Neural progenitor cell (in vitro differentiated cells): Measurements from ENCODE around the gene GAB2. TPM values are rescaled to one million over a fixed set of nuclear protein-coding genes. Genes with fewer than 3 reads are reported as not detected.

Experiments
- DNase-seq: peaks from one replicate; pipeline ENCODE4 v3.0.0-alpha.2; 2016; ENCODE audit warnings: low spot score
- H2AFZ ChIP-seq: fragments of 200-600 bp; sonication (generic); replicated peaks from 2 replicates; pipeline ENCODE4 v1.6.1; 2016; ENCODE audit warnings: antibody characterized with exemption
- H3F3A ChIP-seq: fragments of 200-600 bp; sonication (generic); 2 replicates; pipeline ENCODE4 v1.6.1; 2016; ENCODE audit warnings: antibody characterized with exemption, low read depth
- H3K27ac ChIP-seq: fragments of 200-600 bp; sonication (generic); 2 replicates; pipeline ENCODE4 v1.5.1; 2016; ENCODE audit warnings: mild to moderate bottlenecking
- H3K27me3 ChIP-seq: fragments of 200-600 bp; sonication (generic); 2 replicates; pipeline ENCODE4 v1.6.1; 2016; ENCODE audit warnings: mild to moderate bottlenecking, moderate library complexity
- H3K36me3 ChIP-seq: fragments of 200-600 bp; sonication (generic); 2 replicates; pipeline ENCODE4 v1.5.1; 2016
- H3K4me1 ChIP-seq: fragments of 200-600 bp; sonication (generic); 2 replicates; pipeline ENCODE4 v1.6.1; 2016; ENCODE audit warnings: mixed run types
- H3K4me2 ChIP-seq: fragments of 200-600 bp; sonication (generic); 2 replicates; pipeline ENCODE4 v1.6.1; 2016
- H3K4me3 ChIP-seq: fragments of 200-600 bp; sonication (generic); 2 replicates; pipeline ENCODE4 v1.5.1; 2016
- H3K79me2 ChIP-seq: fragments of 200-600 bp; sonication (generic); 2 replicates; pipeline ENCODE4 v1.6.1; 2016; ENCODE audit warnings: low read depth
- H3K9ac ChIP-seq: fragments of 200-600 bp; sonication (generic); 2 replicates; pipeline ENCODE4 v1.6.1; 2016
- H3K9me3 ChIP-seq: fragments of 200-600 bp; sonication (generic); 2 replicates; pipeline ENCODE4 v1.5.1; 2016; ENCODE audit warnings: low read depth
- H4K20me1 ChIP-seq: fragments of 200-600 bp; sonication (generic); 2 replicates; pipeline ENCODE4 v1.6.1; 2016; ENCODE audit warnings: low read depth
- H3K27ac Mint-ChIP-seq: 3 replicates; pipeline ENCODE4 v1.8.0; 2021; ENCODE audit warnings: mixed read lengths
- H3K27me3 Mint-ChIP-seq: 2 replicates; pipeline ENCODE4 v1.8.0; 2022; ENCODE audit warnings: low read depth, mild to moderate bottlenecking, inconsistent platforms, moderate library complexity, mixed read lengths; ENCODE audit not compliant: insufficient read depth
- H3K36me3 Mint-ChIP-seq: 3 replicates; pipeline ENCODE4 v1.8.0; 2021; ENCODE audit warnings: mixed read lengths
- H3K4me1 Mint-ChIP-seq: 3 replicates; pipeline ENCODE4 v1.8.0; 2021; ENCODE audit warnings: mixed read lengths
- H3K4me3 Mint-ChIP-seq: 3 replicates; pipeline ENCODE4 v1.8.0; 2021; ENCODE audit warnings: mild to moderate bottlenecking, moderate library complexity, mixed read lengths
- H3K9me3 Mint-ChIP-seq: 3 replicates; pipeline ENCODE4 v1.8.0; 2020; ENCODE audit warnings: mixed read lengths
- EZH2 ChIP-seq: fragments of 200-600 bp; sonication (generic); IDR thresholded peaks from 2 replicates; pipeline ENCODE4 v1.6.1; 2017; ENCODE audit warnings: antibody characterized with exemption, mild to moderate bottlenecking, moderate library complexity
- EZH2phosphoT487 ChIP-seq: fragments of 200-600 bp; sonication (generic); IDR thresholded peaks from 2 replicates; pipeline ENCODE4 v1.6.1; 2017; ENCODE audit warnings: antibody characterized with exemption
- total RNA-seq: library from RNA; depleted of rRNA; stranded (reverse); fragments of >200 nt; gene quantifications from 2 replicates; pipeline ENCODE4 v1.2.3, GENCODE V29; 2015; ENCODE audit warnings: low replicate concordance
- TF ChIP-seq, protein P1 (sequence below): fragments of 200-600 bp; sonication (generic); IDR thresholded peaks from 2 replicates; pipeline ENCODE4 v1.5.1; 2017; ENCODE audit warnings: antibody characterized with exemption, mild to moderate bottlenecking

Gene GAB2
- total RNA-seq, 1 donor from 2014 or later, result 11.1 TPM

DNA sequence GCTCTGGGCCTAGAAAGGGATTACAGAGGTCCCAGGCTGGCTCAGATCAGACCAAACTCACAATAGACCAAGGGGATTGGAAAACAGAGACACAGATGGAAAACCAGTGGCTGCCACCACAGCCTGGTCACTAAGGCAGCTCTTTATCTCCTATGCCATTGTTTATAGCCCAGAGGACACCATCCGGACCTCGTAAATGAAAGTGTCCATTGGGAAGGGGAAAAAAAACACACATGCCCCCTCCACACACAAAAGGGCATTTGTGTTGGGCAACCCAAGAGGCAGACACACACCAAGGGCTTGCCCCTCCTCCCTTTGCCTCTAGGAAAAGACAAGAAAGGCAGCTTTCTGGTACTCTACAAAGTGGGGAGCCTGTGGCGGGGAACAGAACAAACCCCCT lies 85.9 kb downstream of the GAB2 start:
- Mint-ChIP-seq H3K27ac (no peak overlapping the region), H3K4me1 (peaks cover 8% of the 10 kb centered on the region), H3K4me3 (no peak overlapping the region), H3K9me3 (peaks cover 15% of the 10 kb centered on the region), H3K27me3 (no peaks in the 10 kb centered on the region), H3K36me3 (no peaks in the 10 kb centered on the region)
- H3K4me3 ChIP-seq, result no peak overlapping the region
- H3K36me3 ChIP-seq, result no peaks in the 10 kb centered on the region
- DNase-seq, result peak; percentile 30
- peak overlapping the region; percentile 82 for H3K27ac ChIP-seq
- TF ChIP-seq EZH2phosphoT487 (no peak), EZH2 (no peak)
- TF ChIP-seq, protein P1, sequence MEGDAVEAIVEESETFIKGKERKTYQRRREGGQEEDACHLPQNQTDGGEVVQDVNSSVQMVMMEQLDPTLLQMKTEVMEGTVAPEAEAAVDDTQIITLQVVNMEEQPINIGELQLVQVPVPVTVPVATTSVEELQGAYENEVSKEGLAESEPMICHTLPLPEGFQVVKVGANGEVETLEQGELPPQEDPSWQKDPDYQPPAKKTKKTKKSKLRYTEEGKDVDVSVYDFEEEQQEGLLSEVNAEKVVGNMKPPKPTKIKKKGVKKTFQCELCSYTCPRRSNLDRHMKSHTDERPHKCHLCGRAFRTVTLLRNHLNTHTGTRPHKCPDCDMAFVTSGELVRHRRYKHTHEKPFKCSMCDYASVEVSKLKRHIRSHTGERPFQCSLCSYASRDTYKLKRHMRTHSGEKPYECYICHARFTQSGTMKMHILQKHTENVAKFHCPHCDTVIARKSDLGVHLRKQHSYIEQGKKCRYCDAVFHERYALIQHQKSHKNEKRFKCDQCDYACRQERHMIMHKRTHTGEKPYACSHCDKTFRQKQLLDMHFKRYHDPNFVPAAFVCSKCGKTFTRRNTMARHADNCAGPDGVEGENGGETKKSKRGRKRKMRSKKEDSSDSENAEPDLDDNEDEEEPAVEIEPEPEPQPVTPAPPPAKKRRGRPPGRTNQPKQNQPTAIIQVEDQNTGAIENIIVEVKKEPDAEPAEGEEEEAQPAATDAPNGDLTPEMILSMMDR, result no peak
- H3K9ac ChIP-seq, result no peak overlapping the region
- no peaks in the 10 kb centered on the region for H3K27me3 ChIP-seq
- no peaks in the 10 kb centered on the region for H3K9me3 ChIP-seq
- no peak overlapping the region for H2AFZ ChIP-seq
- H3K4me1 ChIP-seq, result peaks cover 16% of the 10 kb centered on the region
- no peaks in the 10 kb centered on the region for H4K20me1 ChIP-seq
- peaks cover 13% of the 10 kb centered on the region for H3F3A ChIP-seq
- peak overlapping the region; percentile 43 for H3K4me2 ChIP-seq
- no peaks in the 10 kb centered on the region for H3K79me2 ChIP-seq

DNA sequence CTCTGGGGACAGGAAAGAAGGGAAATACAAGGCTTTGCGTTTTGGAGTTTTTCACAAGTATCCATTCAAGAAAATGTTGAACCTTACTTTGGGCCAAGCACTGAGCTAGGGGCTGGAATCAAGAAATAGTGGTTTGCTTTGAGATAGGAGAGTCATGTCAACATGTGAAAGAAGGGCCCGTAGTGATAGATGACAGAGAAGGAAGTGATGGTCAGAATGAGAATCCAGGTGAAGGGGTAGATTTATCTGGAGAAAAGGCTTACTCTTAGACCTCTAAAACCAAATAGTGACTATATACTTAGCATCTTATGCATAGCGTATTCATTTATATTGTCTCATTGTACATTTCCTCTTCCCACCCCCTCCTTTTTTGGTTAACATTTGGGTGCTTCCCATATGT lies 87.3 kb downstream of the GAB2 start:
- TF ChIP-seq, protein P1, result no peak
- TF ChIP-seq EZH2phosphoT487 (no peak), EZH2 (no peak)
- no peaks in the 10 kb centered on the region for H3K36me3 ChIP-seq
- Mint-ChIP-seq H3K9me3 (peaks cover 5% of the 10 kb centered on the region), H3K36me3 (no peaks in the 10 kb centered on the region), H3K27ac (no peak overlapping the region), H3K4me3 (no peak overlapping the region), H3K4me1 (peaks cover 8% of the 10 kb centered on the region), H3K27me3 (no peaks in the 10 kb centered on the region)
- no peak overlapping the region for H2AFZ ChIP-seq
- H3K4me3 ChIP-seq, result no peak overlapping the region
- no peak overlapping the region for H3K27ac ChIP-seq
- no peaks in the 10 kb centered on the region for H3K27me3 ChIP-seq
- H3F3A ChIP-seq, result peaks cover 13% of the 10 kb centered on the region
- peaks cover 6% of the 10 kb centered on the region for H3K79me2 ChIP-seq
- H3K4me1 ChIP-seq, result peaks cover 16% of the 10 kb centered on the region
- no peaks in the 10 kb centered on the region for H3K9me3 ChIP-seq
- H4K20me1 ChIP-seq, result no peaks in the 10 kb centered on the region
- H3K4me2 ChIP-seq, result no peak overlapping the region
- no peak for DNase-seq
- H3K9ac ChIP-seq, result no peak overlapping the region

DNA sequence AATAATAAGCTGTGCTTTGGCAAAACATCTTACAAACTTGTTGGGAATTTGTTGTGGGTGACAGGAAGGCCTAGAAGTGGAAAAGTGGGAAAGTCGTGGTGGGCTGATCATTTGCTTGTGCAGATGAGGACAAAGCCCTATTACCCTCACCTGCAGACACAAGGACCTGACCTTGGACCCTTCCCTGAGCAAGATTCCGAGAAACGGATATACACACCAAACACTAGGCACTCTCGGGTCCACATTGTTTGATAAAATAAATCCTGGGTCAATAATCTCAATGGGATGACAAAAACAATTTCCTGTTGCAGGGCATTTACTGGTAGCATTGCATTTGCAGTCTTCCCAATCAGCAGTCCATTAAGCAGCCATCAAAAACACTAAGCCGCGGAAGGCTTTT lies 89.7 kb downstream of the GAB2 start:
- no peaks in the 10 kb centered on the region for H3K27me3 Mint-ChIP-seq
- Histone ChIP-seq H3K36me3 (no peaks in the 10 kb centered on the region), H3K79me2 (peaks cover 10% of the 10 kb centered on the region), H3K4me3 (no peak overlapping the region), H3K9ac (no peak overlapping the region), H2AFZ (no peak overlapping the region), H3K27ac (no peak overlapping the region), H3K4me1 (peaks cover 16% of the 10 kb centered on the region), H3F3A (peaks cover 13% of the 10 kb centered on the region), H3K27me3 (no peaks in the 10 kb centered on the region), H4K20me1 (no peaks in the 10 kb centered on the region), H3K4me2 (no peak overlapping the region), H3K9me3 (no peaks in the 10 kb centered on the region)
- H3K9me3 Mint-ChIP-seq, result no peaks in the 10 kb centered on the region
- no peak overlapping the region for H3K4me3 Mint-ChIP-seq
- no peaks in the 10 kb centered on the region for H3K36me3 Mint-ChIP-seq
- H3K27ac Mint-ChIP-seq, result no peak overlapping the region
- no peak for DNase-seq
- TF ChIP-seq EZH2 (no peak), EZH2phosphoT487 (no peak)
- TF ChIP-seq, protein P1, result no peak
- peaks cover 8% of the 10 kb centered on the region for H3K4me1 Mint-ChIP-seq
